Measurements from ENCODE around the gene LTN1.

GRCh38 chr21:28904961-28905435 is 87.7 kb downstream of the LTN1 start:
- TF ChIP-seq CTCF (IDR thresholded peaks at IDR 0.05) (no peak), EZH2 (IDR thresholded peaks at IDR 0.05; ENCODE audit: borderline replicate concordance, insufficient read depth, low read depth, low read length, poor library complexity, severe bottlenecking) (no peak)
